PC-3 (cell line): ENCODE results near the gene CNST. TPM values are rescaled to one million over a fixed set of nuclear protein-coding genes. Genes with fewer than 3 reads are reported as not detected.
A peak's percentile ranks its signal among the peaks of the same experiment; 100 is the strongest.

Experiments used
- ATAC-seq: fragments of 200-7000 bp; cut with Tn5 transposase; 2 replicates; pipeline ENCODE4 v1.9.1; 2020; ENCODE audit warnings: mild to moderate bottlenecking, moderate library complexity
- BruUV-seq: library from RNA; stranded (reverse); fragments of 400-500 nt; replicated peaks from 2 replicates; lab custom pipeline; 2021; lab: Mats Ljungman, UMichigan
- CTCF ChIA-PET: fragments of 300-600 bp; sonication (Branson Sonifier 250); formaldehyde crosslinking; loops from one replicate; lab custom pipeline; 2022; ENCODE audit warnings: antibody characterized with exemption; lab: Charles Lee
- POLR2A ChIA-PET: fragments of 300-600 bp; sonication (Branson Sonifier 250); formaldehyde crosslinking; loops from one replicate; lab custom pipeline; 2022; ENCODE audit warnings: antibody characterized with exemption; ENCODE audit not compliant: unreplicated experiment; lab: Charles Lee
- DNase-seq: peaks from one replicate; pipeline ENCODE4 v3.0.0-alpha.2; 2015
- H2AFZ ChIP-seq: fragments of 300-600 bp; sonication (generic); 2 replicates; pipeline ENCODE4 v1.6.0; 2016; ENCODE audit warnings: antibody characterized with exemption, low read length
- H3F3A ChIP-seq: fragments of 300-600 bp; sonication (generic); one replicate; pipeline ENCODE4 v1.6.0; 2017; ENCODE audit warnings: antibody characterized with exemption, low read length, control low read depth, mild to moderate bottlenecking; ENCODE audit not compliant: unreplicated experiment
- H3K27ac ChIP-seq: fragments of 300-600 bp; sonication (generic); 2 replicates; pipeline ENCODE4 v1.5.1; 2016; ENCODE audit warnings: mild to moderate bottlenecking, low read length
- H3K27me3 ChIP-seq: fragments of 300-600 bp; sonication (generic); 2 replicates; pipeline ENCODE4 v1.6.1; 2016; ENCODE audit warnings: low read length, mixed read lengths
- H3K36me3 ChIP-seq: fragments of 300-600 bp; sonication (generic); 2 replicates; pipeline ENCODE4 v1.6.1; 2016; ENCODE audit warnings: low read depth, mixed run types, low read length, mixed read lengths
- H3K4me1 ChIP-seq: fragments of 300-600 bp; sonication (generic); 2 replicates; pipeline ENCODE4 v1.5.1; 2016; ENCODE audit warnings: low read length; ENCODE audit not compliant: insufficient read depth
- H3K4me2 ChIP-seq: fragments of 300-600 bp; sonication (generic); 2 replicates; pipeline ENCODE4 v1.6.0; 2016; ENCODE audit warnings: low read length
- H3K4me3 ChIP-seq: fragments of 300-600 bp; sonication (generic); 2 replicates; pipeline ENCODE4 v1.5.1; 2016; ENCODE audit warnings: mild to moderate bottlenecking, low read length, mixed read lengths
- H3K79me2 ChIP-seq: fragments of 300-600 bp; sonication (generic); 2 replicates; pipeline ENCODE4 v1.6.1; 2017; ENCODE audit warnings: low read length, mixed read lengths
- H3K9ac ChIP-seq: fragments of 300-600 bp; sonication (generic); 2 replicates; pipeline ENCODE4 v1.6.0; 2016; ENCODE audit warnings: mild to moderate bottlenecking, low read length
- H3K9me2 ChIP-seq: fragments of 300-600 bp; sonication (generic); replicated peaks from 2 replicates; pipeline ENCODE4 v1.6.1; 2016; ENCODE audit warnings: mixed run types, low read length, mixed read lengths
- H3K9me3 ChIP-seq: fragments of 300-600 bp; sonication (generic); 2 replicates; pipeline ENCODE4 v1.6.1; 2016; ENCODE audit warnings: low read length, mixed read lengths
- H4K20me1 ChIP-seq: fragments of 300-600 bp; sonication (generic); 2 replicates; pipeline ENCODE4 v1.6.1; 2016; ENCODE audit warnings: low read length, mixed read lengths
- CTCF ChIP-seq: fragments of 300-600 bp; sonication (generic); conservative IDR thresholded peaks from 2 replicates; pipeline ENCODE4 v1.5.1; 2017; ENCODE audit warnings: antibody characterized with exemption, low read depth, mild to moderate bottlenecking, low read length
- EZH2 ChIP-seq: fragments of 300-600 bp; sonication (generic); IDR thresholded peaks from one replicate; pipeline ENCODE4 v1.6.1; 2017; ENCODE audit warnings: antibody characterized with exemption, mild to moderate bottlenecking, low read length; ENCODE audit not compliant: unreplicated experiment
- EZH2phosphoT487 ChIP-seq: fragments of 300-600 bp; sonication (generic); IDR thresholded peaks from 2 replicates; pipeline ENCODE4 v1.6.1; 2018; ENCODE audit warnings: mild to moderate bottlenecking, antibody characterized with exemption, low read length, borderline replicate concordance
- intact Hi-C: fragments of 100-400 bp; cut with micrococcal nuclease; formaldehyde crosslinking; loops from 2 replicates; pipeline ENCODE4 v1.9.0; 2023
- total RNA-seq: library from RNA; depleted of rRNA; stranded (reverse); fragments of >200 nt; gene quantifications from 2 replicates; pipeline ENCODE4 v1.2.3, GENCODE V29; 2014

CNST gene
- total RNA-seq, 1 experiment from 2014 or later = 13.5 TPM

DNA sequence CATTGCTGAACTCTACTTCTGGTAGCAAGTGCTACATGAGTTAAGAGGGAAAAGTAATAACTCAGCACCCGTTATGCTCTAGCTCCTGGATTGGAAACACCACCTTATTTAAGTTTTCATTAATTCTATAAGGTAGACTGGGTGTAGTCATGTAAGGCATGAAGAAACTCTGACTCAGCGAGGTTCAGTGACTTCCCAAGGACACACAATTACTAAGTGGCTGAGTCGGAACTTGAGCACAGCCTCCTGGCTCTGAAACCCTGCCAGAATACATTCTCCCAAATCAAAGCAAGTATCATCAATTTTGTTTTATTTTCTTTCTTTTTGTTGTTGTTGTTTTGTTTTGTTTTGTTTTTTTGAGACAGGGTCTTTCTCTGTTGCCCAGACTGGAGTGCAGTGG, 128.9 kb downstream of the CNST start:
- intact Hi-C loops = no loop called here
- DNase-seq (peak; percentile 48), ATAC-seq (no peak)
- BruUV-seq = no TSS peak
- no peaks in the 10 kb centered on the region for H3F3A ChIP-seq
- H3K36me3 ChIP-seq = no peaks in the 10 kb centered on the region
- no peaks in the 10 kb centered on the region for H4K20me1 ChIP-seq
- H3K27ac ChIP-seq = no peak overlapping the region
- no peaks in the 10 kb centered on the region for H3K27me3 ChIP-seq
- ChIA-PET POLR2A (no interaction called here), CTCF (no interaction called here)
- H3K4me3 ChIP-seq = no peak overlapping the region
- no peak overlapping the region for H3K9ac ChIP-seq
- H3K4me1 ChIP-seq = peaks cover 8% of the 10 kb centered on the region; the same call in 1 of the 2 replicates
- no peaks in the 10 kb centered on the region for H3K79me2 ChIP-seq
- 0 out of 2 replicates have a peak, but pooled peaks cover 7% of the 10 kb centered on the region for H3K9me3 ChIP-seq
- TF ChIP-seq EZH2phosphoT487 (no peak), EZH2 (no peak), CTCF (no peak)
- H2AFZ ChIP-seq = no peak overlapping the region
- no peaks in the 10 kb centered on the region for H3K9me2 ChIP-seq
- no peak overlapping the region for H3K4me2 ChIP-seq

- CTCF ChIA-PET = no interaction called here
These were observed 129.4 kb downstream of the CNST start for GRCh38 chr1:246695666-246696065.

More at GRCh38 chr1:246695666-246696065, 129.4 kb downstream of the CNST start:
- BruUV-seq = no TSS peak
- H3K9me2 ChIP-seq = no peaks in the 10 kb centered on the region
- no peaks in the 10 kb centered on the region for H3F3A ChIP-seq
- no peak overlapping the region for H3K4me2 ChIP-seq
- ATAC-seq (no peak), DNase-seq (no peak)
- H3K27me3 ChIP-seq = no peaks in the 10 kb centered on the region
- peaks cover 8% of the 10 kb centered on the region; the same call in 1 of the 2 replicates for H3K4me1 ChIP-seq
- no peak overlapping the region for H3K9ac ChIP-seq
- no peak overlapping the region for H2AFZ ChIP-seq
- no peak overlapping the region for H3K4me3 ChIP-seq
- 0 out of 2 replicates have a peak, but pooled peaks cover 7% of the 10 kb centered on the region for H3K9me3 ChIP-seq
- POLR2A ChIA-PET = no interaction called here
- H4K20me1 ChIP-seq = no peaks in the 10 kb centered on the region
- H3K27ac ChIP-seq = no peak overlapping the region
- no peaks in the 10 kb centered on the region for H3K79me2 ChIP-seq
- H3K36me3 ChIP-seq = no peaks in the 10 kb centered on the region
- intact Hi-C loops = no loop called here
- TF ChIP-seq EZH2 (no peak), EZH2phosphoT487 (no peak), CTCF (no peak)
